Measurements from ENCODE around the gene NEK2. TPM values are rescaled to one million over a fixed set of nuclear protein-coding genes. Genes with fewer than 3 reads are reported as not detected.

Gene NEK2
- total RNA-seq, 1 experiment from 2014 or later: 50.2 TPM

- no peaks in the 10 kb centered on the region for H3K4me1 ChIP-seq (ENCODE audit: control insufficient read depth in 1 of 2, insufficient read depth in 2 of 2, low read length in 2 of 2)
- H3K9ac ChIP-seq (ENCODE audit: low read length): no peak overlapping the region
- CTCF ChIA-PET: interaction anchor here (1.4 kb wide), 1 partner anchor 11 kb away, joined by 8 read pairs; no protein-coding TSS in a partner anchor
- H3K4me3 ChIP-seq (replicated peaks in 1 of 2; ENCODE audit: low read depth in 1 of 2, low read length in 2 of 2): no peak overlapping the region
- no peak overlapping the region for H2AFZ ChIP-seq (ENCODE audit: low read depth, low read length, poor library complexity, severe bottlenecking)
- intact Hi-C loops (cut with micrococcal nuclease): no loop called here
- RAD21 ChIA-PET (ENCODE audit: low non-redundant PET in 1 of 2, low total read pairs in 2 of 2, uncharacterized antibody in 2 of 2, unreplicated experiment in 2 of 2): no interaction called here
- POLR2A ChIA-PET: no interaction called here
- H3K27me3 ChIP-seq (ENCODE audit: insufficient read depth, low read length): no peaks in the 10 kb centered on the region
- H3K79me2 ChIP-seq (ENCODE audit: insufficient read depth, low read length): no peaks in the 10 kb centered on the region
- no peak overlapping the region for H3K4me2 ChIP-seq (ENCODE audit: low read length)
- H3K36me3 ChIP-seq (ENCODE audit: control insufficient read depth in 1 of 2, insufficient read depth in 2 of 2, low read length in 2 of 2): no peaks in the 10 kb centered on the region
- H3K9me2 ChIP-seq (ENCODE audit: insufficient read depth): no peaks in the 10 kb centered on the region
- TF ChIP-seq EZH2phosphoT487 (IDR thresholded peaks at IDR 0.05; ENCODE audit: borderline replicate concordance) (no peak), SP1 (IDR thresholded peaks at IDR 0.05; ENCODE audit: low read depth) (no peak), CBX3 (IDR thresholded peaks at IDR 0.05; ENCODE audit: low read depth) (no peak), YY1 (IDR thresholded peaks at IDR 0.05; ENCODE audit: extremely low read depth, insufficient replicate concordance, low read depth, low read length) (no peak), POLR2AphosphoS5 (IDR thresholded peaks at IDR 0.05; ENCODE audit: low read depth, low read length) (no peak)
- no peaks in the 10 kb centered on the region for H3K9me3 ChIP-seq (ENCODE audit: control insufficient read depth in 1 of 2, insufficient read depth in 1 of 2, low read depth in 1 of 2, low read length in 2 of 2)
- no peaks in the 10 kb centered on the region for H4K20me1 ChIP-seq (ENCODE audit: insufficient read depth)
- DNase-seq (ENCODE audit: low read depth, low spot score) (no peak), ATAC-seq (no peak)
- BruUV-seq (replicated peaks): no TSS peak
- H3K27ac ChIP-seq (ENCODE audit: low read depth, low read length): no peak overlapping the region
These were observed 33.5 kb upstream of the NEK2 start for GRCh38 chr1:211708926-211709325.

- ATAC-seq (no peak), DNase-seq (ENCODE audit: low read depth, low spot score) (no peak)
- H3K4me3 ChIP-seq (replicated peaks in 1 of 2; ENCODE audit: low read depth in 1 of 2, low read length in 2 of 2): no peak overlapping the region
- H3K4me2 ChIP-seq (ENCODE audit: low read length): no peak overlapping the region
- H3K36me3 ChIP-seq (ENCODE audit: control insufficient read depth in 1 of 2, insufficient read depth in 2 of 2, low read length in 2 of 2): no peaks in the 10 kb centered on the region
- H3K27me3 ChIP-seq (ENCODE audit: insufficient read depth, low read length): no peaks in the 10 kb centered on the region
- H4K20me1 ChIP-seq (ENCODE audit: insufficient read depth): no peaks in the 10 kb centered on the region
- ChIA-PET CTCF (interaction anchor here (1.4 kb wide), 1 partner anchor 10 kb away, joined by 8 read pairs; no protein-coding TSS in a partner anchor), POLR2A (interaction anchor here (1.2 kb wide), 1 partner anchor 9 kb away, joined by 3 read pairs; no protein-coding TSS in a partner anchor), RAD21 (ENCODE audit: low non-redundant PET in 1 of 2, low total read pairs in 2 of 2, uncharacterized antibody in 2 of 2, unreplicated experiment in 2 of 2) (no interaction called here)
- H3K27ac ChIP-seq (ENCODE audit: low read depth, low read length): no peak overlapping the region
- intact Hi-C loops (cut with micrococcal nuclease): no loop called here
- H3K4me1 ChIP-seq (ENCODE audit: control insufficient read depth in 1 of 2, insufficient read depth in 2 of 2, low read length in 2 of 2): no peaks in the 10 kb centered on the region
- no TSS peak for BruUV-seq (replicated peaks)
- no peak overlapping the region for H3K9ac ChIP-seq (ENCODE audit: low read length)
- no peaks in the 10 kb centered on the region for H3K9me2 ChIP-seq (ENCODE audit: insufficient read depth)
- no peak overlapping the region for H2AFZ ChIP-seq (ENCODE audit: low read depth, low read length, poor library complexity, severe bottlenecking)
- H3K9me3 ChIP-seq (ENCODE audit: control insufficient read depth in 1 of 2, insufficient read depth in 1 of 2, low read depth in 1 of 2, low read length in 2 of 2): no peaks in the 10 kb centered on the region
- no peaks in the 10 kb centered on the region for H3K79me2 ChIP-seq (ENCODE audit: insufficient read depth, low read length)
- TF ChIP-seq SP1 (IDR thresholded peaks at IDR 0.05; ENCODE audit: low read depth): no peak
- no peak for TF ChIP-seq ZFX (IDR thresholded peaks at IDR 0.05)
- TF ChIP-seq FOSL1 (IDR thresholded peaks at IDR 0.05; ENCODE audit: low read depth): no peak
- TF ChIP-seq SRF (IDR thresholded peaks at IDR 0.05; ENCODE audit: low read depth): no peak
- no peak for TF ChIP-seq POLR2AphosphoS5 (IDR thresholded peaks at IDR 0.05; ENCODE audit: low read depth, low read length)
- TF ChIP-seq REST (IDR thresholded peaks at IDR 0.05; ENCODE audit: low read depth): no peak
- no peak for TF ChIP-seq EZH2 (IDR thresholded peaks at IDR 0.05)
- TF ChIP-seq MAX (IDR thresholded peaks at IDR 0.05): no peak
- TF ChIP-seq JUND (IDR thresholded peaks at IDR 0.05): no peak
- no peak for TF ChIP-seq CTCF (IDR thresholded peaks at IDR 0.05 in 2 of 3, conservative IDR thresholded peaks at IDR 0.05 in 1 of 3; ENCODE audit: borderline replicate concordance in 1 of 3, insufficient read depth in 1 of 3, low read depth in 2 of 3, low read length in 2 of 3)
These were observed 32.6 kb upstream of the NEK2 start for GRCh38 chr1:211708006-211708405.
